HL-60 (cell line): ENCODE results near the gene DGKI.

ENCODE experiments used
- DNase-seq, 2 experiments: peaks; one replicate each; pipeline ENCODE4 v3.0.0-alpha.2; 2010 to 2020; ENCODE audit warnings: low read depth in 1 of 2, low spot score in 1 of 2
- H3K27ac ChIP-seq: fragments of 250-450 bp; sonication (Bioruptor Pico); replicated peaks from 2 replicates; pipeline ENCODE4 v1.5.1; 2020; ENCODE audit warnings: mild to moderate bottlenecking, moderate library complexity
- H3K27me3 ChIP-seq: fragments of 250-450 bp; sonication (Bioruptor Pico); 2 replicates; pipeline ENCODE4 v1.5.1; 2021; ENCODE audit warnings: mild to moderate bottlenecking, moderate library complexity; ENCODE audit not compliant: insufficient read depth, poor library complexity, severe bottlenecking
- H3K4me3 ChIP-seq: replicated peaks from 2 replicates; pipeline ENCODE4 v1.5.1; 2011; ENCODE audit warnings: mild to moderate bottlenecking, control low read depth, low read length; ENCODE audit not compliant: insufficient read depth
- GABPA ChIP-seq: IDR thresholded peaks from 2 replicates; pipeline ENCODE4 v1.6.1; 2012; ENCODE audit warnings: low read depth
- POLR2AphosphoS5 ChIP-seq: IDR thresholded peaks from 2 replicates; pipeline ENCODE4 v1.6.1; 2012; ENCODE audit warnings: low read depth
- SPI1 ChIP-seq: IDR thresholded peaks from 2 replicates; pipeline ENCODE4 v1.6.1; 2012; ENCODE audit warnings: low read depth, mild to moderate bottlenecking, borderline replicate concordance
- TF ChIP-seq, protein P1 (sequence below): IDR thresholded peaks from one replicate; pipeline ENCODE4 v1.5.1; 2011; ENCODE audit warnings: low read length, control low read depth, inconsistent platforms; ENCODE audit not compliant: insufficient read depth
- TF ChIP-seq, protein P2 (sequence below): IDR thresholded peaks from 2 replicates; pipeline ENCODE4 v1.6.1; 2012; ENCODE audit warnings: low read depth; ENCODE audit not compliant: insufficient replicate concordance

Gene DGKI

DNA sequence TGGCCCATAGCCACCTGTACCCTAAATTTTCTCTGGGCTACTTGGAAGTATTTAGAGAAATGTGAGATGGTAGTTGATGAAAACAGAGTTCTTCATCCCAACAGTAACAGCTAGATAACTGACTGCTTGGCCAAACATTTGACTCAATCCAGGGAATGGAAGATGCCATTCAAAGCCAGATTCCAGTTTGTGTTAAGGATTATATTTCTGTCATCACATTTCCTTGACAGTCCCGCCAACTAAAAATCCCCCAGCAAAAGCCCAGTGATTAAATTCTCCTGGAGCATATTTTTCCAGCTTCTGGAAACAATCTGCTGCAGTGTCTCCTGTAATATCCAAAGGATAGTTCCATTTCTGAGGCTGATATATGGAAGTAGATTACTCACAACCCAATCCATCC is 457.9 kb downstream of the DGKI start:
- no peaks in the 10 kb centered on the region for H3K27me3 ChIP-seq
- no peak overlapping the region for H3K27ac ChIP-seq
- no peak for TF ChIP-seq GABPA
- no peak for DNase-seq
- H3K4me3 ChIP-seq, result no peak overlapping the region

DNA sequence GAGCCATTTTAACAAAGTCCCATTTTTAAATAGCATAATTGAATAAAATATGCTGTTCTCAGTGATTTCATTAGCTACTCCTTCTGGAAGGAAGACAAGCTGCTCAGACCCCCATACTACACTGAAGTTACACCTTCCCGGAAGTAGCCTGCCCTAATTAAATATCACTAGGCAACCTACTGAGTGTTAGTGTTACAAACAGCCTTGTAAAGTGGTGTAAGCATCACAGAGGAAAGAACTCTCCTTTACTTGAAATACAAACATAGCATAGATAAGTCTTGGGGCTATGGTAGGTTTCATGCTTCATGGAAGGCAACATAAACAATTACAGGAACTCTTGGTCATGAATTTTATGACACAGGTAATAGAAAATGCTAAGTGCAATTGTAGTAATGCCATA is 459.8 kb downstream of the DGKI start:
- TF ChIP-seq, protein P1, sequence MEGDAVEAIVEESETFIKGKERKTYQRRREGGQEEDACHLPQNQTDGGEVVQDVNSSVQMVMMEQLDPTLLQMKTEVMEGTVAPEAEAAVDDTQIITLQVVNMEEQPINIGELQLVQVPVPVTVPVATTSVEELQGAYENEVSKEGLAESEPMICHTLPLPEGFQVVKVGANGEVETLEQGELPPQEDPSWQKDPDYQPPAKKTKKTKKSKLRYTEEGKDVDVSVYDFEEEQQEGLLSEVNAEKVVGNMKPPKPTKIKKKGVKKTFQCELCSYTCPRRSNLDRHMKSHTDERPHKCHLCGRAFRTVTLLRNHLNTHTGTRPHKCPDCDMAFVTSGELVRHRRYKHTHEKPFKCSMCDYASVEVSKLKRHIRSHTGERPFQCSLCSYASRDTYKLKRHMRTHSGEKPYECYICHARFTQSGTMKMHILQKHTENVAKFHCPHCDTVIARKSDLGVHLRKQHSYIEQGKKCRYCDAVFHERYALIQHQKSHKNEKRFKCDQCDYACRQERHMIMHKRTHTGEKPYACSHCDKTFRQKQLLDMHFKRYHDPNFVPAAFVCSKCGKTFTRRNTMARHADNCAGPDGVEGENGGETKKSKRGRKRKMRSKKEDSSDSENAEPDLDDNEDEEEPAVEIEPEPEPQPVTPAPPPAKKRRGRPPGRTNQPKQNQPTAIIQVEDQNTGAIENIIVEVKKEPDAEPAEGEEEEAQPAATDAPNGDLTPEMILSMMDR, result no peak
- TF ChIP-seq, protein P2, sequence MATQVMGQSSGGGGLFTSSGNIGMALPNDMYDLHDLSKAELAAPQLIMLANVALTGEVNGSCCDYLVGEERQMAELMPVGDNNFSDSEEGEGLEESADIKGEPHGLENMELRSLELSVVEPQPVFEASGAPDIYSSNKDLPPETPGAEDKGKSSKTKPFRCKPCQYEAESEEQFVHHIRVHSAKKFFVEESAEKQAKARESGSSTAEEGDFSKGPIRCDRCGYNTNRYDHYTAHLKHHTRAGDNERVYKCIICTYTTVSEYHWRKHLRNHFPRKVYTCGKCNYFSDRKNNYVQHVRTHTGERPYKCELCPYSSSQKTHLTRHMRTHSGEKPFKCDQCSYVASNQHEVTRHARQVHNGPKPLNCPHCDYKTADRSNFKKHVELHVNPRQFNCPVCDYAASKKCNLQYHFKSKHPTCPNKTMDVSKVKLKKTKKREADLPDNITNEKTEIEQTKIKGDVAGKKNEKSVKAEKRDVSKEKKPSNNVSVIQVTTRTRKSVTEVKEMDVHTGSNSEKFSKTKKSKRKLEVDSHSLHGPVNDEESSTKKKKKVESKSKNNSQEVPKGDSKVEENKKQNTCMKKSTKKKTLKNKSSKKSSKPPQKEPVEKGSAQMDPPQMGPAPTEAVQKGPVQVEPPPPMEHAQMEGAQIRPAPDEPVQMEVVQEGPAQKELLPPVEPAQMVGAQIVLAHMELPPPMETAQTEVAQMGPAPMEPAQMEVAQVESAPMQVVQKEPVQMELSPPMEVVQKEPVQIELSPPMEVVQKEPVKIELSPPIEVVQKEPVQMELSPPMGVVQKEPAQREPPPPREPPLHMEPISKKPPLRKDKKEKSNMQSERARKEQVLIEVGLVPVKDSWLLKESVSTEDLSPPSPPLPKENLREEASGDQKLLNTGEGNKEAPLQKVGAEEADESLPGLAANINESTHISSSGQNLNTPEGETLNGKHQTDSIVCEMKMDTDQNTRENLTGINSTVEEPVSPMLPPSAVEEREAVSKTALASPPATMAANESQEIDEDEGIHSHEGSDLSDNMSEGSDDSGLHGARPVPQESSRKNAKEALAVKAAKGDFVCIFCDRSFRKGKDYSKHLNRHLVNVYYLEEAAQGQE, result no peak
- TF ChIP-seq POLR2AphosphoS5, result no peak
- TF ChIP-seq GABPA, result no peak
- no peak for TF ChIP-seq SPI1
- no peaks in the 10 kb centered on the region for H3K27me3 ChIP-seq
- no peak overlapping the region for H3K27ac ChIP-seq
- no peak overlapping the region for H3K4me3 ChIP-seq
- DNase-seq, result no peak

DNA sequence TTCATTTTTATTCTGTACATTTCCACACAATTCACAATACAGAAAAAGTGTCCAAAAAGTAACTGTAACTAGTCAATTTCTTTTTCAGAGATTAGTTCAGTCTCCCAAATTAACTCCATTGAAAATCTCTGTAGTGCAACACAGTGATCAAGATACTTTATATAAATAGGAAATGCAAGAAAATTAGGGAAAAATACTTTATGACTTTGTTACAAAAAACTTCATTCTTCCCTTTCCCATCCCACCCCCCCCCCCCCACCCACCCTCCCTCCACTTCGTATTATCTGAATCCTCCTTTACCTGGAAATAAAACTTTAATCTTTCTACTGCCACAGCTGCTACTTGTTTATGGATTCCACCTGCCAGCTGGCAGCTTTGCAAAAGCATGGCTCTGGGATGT is 465.7 kb downstream of the DGKI start:
- H3K4me3 ChIP-seq, result no peak overlapping the region
- TF ChIP-seq GABPA (no peak), SPI1 (no peak), POLR2AphosphoS5 (no peak)
- TF ChIP-seq, protein P1, result no peak
- TF ChIP-seq, protein P2, result no peak
- H3K27me3 ChIP-seq, result no peaks in the 10 kb centered on the region
- no peak for DNase-seq
- H3K27ac ChIP-seq, result no peak overlapping the region

DNA sequence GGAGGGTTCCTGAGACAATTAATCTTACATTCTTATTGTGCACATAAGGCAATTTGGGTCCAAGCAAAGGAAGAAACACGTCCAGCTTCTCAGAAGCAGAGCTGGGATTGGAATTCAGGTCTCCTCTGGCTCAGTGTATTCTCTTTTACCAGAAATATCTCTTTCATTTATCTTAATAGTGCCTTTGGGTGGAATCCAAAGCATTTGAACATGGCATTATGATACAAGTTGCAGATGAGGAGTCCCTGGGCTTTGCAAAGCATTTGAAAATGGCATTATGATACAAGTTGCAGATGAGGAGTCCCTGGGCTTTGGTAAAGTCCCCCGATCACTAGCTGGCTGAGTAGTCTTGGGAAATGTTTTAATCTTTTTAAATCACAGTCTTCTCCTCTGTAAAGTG is 473.3 kb downstream of the DGKI start:
- Histone ChIP-seq H3K27me3 (no peaks in the 10 kb centered on the region), H3K4me3 (no peak overlapping the region), H3K27ac (no peak overlapping the region)
- DNase-seq, result no peak
- TF ChIP-seq SPI1, result no peak

DNA sequence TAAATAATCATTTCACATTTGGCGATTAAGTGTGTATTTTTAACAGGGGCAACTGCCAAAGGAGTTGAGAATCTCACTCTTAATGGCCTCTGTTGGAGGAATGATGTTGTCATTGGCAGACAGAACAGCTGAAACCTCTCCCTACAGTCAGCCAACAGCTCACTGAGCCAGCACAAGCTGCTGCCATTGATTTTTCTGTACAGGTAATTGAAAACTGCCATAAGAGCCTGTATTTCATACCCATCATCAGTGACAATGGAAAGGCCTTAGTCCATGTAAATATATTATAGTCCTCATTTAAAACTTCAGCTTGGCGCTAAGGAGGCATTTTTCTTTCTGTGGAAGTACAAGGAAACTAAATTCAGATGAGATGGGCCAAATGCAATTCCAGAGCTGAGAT is 475.2 kb downstream of the DGKI start:
- Histone ChIP-seq H3K4me3 (no peak overlapping the region), H3K27ac (no peak overlapping the region), H3K27me3 (no peaks in the 10 kb centered on the region)
- DNase-seq, result no peak
- TF ChIP-seq, protein P2, result no peak
- TF ChIP-seq POLR2AphosphoS5, result no peak
- no peak for TF ChIP-seq SPI1
- TF ChIP-seq GABPA, result no peak
- TF ChIP-seq, protein P1, result no peak
